ENCODE measurements around the gene ZNF677. TPM values are rescaled to one million over a fixed set of nuclear protein-coding genes. Genes with fewer than 3 reads are reported as not detected.

The ZNF677 gene
- total and polyA plus RNA-seq, 9 of the 15 experiments (the other 6 are each of a cell fraction or from before 2014, with no cell fraction given): 1.5 to 2.3 (median 1.8) TPM

DNA sequence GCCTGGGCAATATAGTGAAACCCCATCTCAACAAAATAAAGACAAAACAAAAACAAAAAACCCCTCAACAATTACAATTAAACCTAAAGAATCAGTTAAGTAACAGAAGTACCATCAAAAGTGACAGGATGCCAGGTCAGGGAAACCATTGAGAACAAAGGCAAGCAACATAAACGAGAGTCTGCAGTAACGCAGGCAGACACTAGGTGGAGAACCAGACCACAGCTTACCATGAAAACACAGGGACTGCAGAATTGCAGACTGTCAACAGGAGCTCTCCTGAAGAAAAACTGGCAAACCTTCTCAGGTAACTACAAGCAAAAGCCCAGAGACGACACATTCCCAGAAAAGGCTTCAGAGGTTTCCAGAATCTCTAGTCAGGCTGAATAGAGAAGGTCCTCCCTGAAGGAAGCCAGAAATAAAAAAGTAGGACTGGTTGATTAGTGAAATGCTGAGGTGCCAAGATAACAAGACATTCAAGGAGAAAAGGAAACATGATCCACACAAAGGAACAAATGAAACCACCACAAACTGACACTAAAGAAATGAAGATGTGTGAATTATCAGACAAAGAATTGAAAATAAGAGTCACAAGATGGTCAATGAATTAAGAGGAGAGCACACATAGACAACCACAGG, 59.3 kb downstream of the ZNF677 start:
- intact Hi-C loops (cut with micrococcal nuclease): no loop called here
- ATAC-seq (0 out of 3 replicates have a peak, but pooled peaks have one; percentile 38), DNase-seq (ENCODE audit: extremely low read depth in 1 of 4, low spot score in 3 of 4) (peak; percentile 56 to 72 (median 58)), FAIRE-seq (peak; percentile 94)
- H3K36me3 ChIP-seq (ENCODE audit: control insufficient read depth, insufficient read depth, low read length): peaks cover 8% of the 10 kb centered on the region; the same call in 2 of the 3 replicates
- H3K9ac ChIP-seq (ENCODE audit: insufficient read depth in 1 of 2, low read depth in 2 of 2, low read length in 2 of 2): no peak overlapping the region
- ChIA-PET POLR2A (no interaction called here), CTCF (ENCODE audit: low intra/inter-chr PET ratio) (interaction anchor here (0.6 to 1.6 kb wide), 2 partner anchors 551 to 1286 kb away, joined by 3 to 4 read pairs; no protein-coding TSS in a partner anchor)
- BruUV-seq (replicated peaks): no TSS peak
- no peaks in the 10 kb centered on the region for H3K9me1 ChIP-seq (ENCODE audit: control insufficient read depth, insufficient read depth, low read length)
- no peak overlapping the region for H3K4me2 ChIP-seq (ENCODE audit: insufficient read depth, low read length)
- in situ Hi-C loops (cut with MboI): loop anchor here (10.0 kb wide), 1 partner anchor 549 kb away; no protein-coding TSS in a partner anchor
- H4K20me1 ChIP-seq (replicated peaks; ENCODE audit: control insufficient read depth, insufficient read depth, low read length): no peaks in the 10 kb centered on the region
- peaks cover 0 to 15% of the 10 kb centered on the region in 2 experiments; a peak in 3 of 5 replicates for H3K4me1 ChIP-seq (replicated peaks in 1 of 2; ENCODE audit: control insufficient read depth in 2 of 2, insufficient read depth in 2 of 2, low read length in 2 of 2)
- no peak overlapping the region for H3K4me3 ChIP-seq
- 4% methylated on average over 3 of the region's 3 CpGs for WGBS (ENCODE audit: insufficient coverage, low coverage, missing lambda C conversion rate)
- no peak overlapping the region for H2AFZ ChIP-seq (ENCODE audit: low read depth, low read length)
- no peaks in the 10 kb centered on the region for H3K27me3 ChIP-seq (ENCODE audit: control insufficient read depth in 2 of 2, insufficient read depth in 2 of 2, low read length in 2 of 2)
- peaks cover 7% of the 10 kb centered on the region for H3K9me3 ChIP-seq (replicated peaks; ENCODE audit: control insufficient read depth, insufficient read depth, low read depth, low read length)
- H3K79me2 ChIP-seq (ENCODE audit: control insufficient read depth, insufficient read depth, low read length): peaks cover 3% of the 10 kb centered on the region; the same call in 1 of the 3 replicates
- H3K27ac ChIP-seq (ENCODE audit: extremely low read depth, low read depth, low read length): no peak overlapping the region
- TF ChIP-seq ZNF140 (CRISPR knock-in tag; IDR thresholded peaks at IDR 0.05) (no peak), JUND (IDR thresholded peaks at IDR 0.05; ENCODE audit: borderline replicate concordance, low read depth, low read length) (no peak), JUND (tag; IDR thresholded peaks at IDR 0.05; ENCODE audit: borderline replicate concordance, low read depth, low read length) (no peak), HDAC3 (IDR thresholded peaks at IDR 0.05; ENCODE audit: borderline replicate concordance, partially characterized antibody) (no peak), ZNF696 (CRISPR knock-in tag; conservative IDR thresholded peaks at IDR 0.05) (no peak), MAFF (IDR thresholded peaks at IDR 0.05; ENCODE audit: low read length) (no peak), U2AF1 (optimal IDR thresholded peaks at IDR 0.05; ENCODE audit: low read depth, low read length) (no peak), REST (IDR thresholded peaks at IDR 0.05; ENCODE audit: borderline replicate concordance) (peak; percentile 53), REST (CRISPR knock-in tag; IDR thresholded peaks at IDR 0.05; ENCODE audit: low read depth) (no peak), RAD21 (CRISPR knock-in tag; conservative IDR thresholded peaks at IDR 0.05 in 1 of 2, IDR thresholded peaks at IDR 0.05 in 1 of 2) (peak; percentile 60 to 80), EP400 (IDR thresholded peaks at IDR 0.05) (no peak)
- TF ChIP-seq, protein P1, sequence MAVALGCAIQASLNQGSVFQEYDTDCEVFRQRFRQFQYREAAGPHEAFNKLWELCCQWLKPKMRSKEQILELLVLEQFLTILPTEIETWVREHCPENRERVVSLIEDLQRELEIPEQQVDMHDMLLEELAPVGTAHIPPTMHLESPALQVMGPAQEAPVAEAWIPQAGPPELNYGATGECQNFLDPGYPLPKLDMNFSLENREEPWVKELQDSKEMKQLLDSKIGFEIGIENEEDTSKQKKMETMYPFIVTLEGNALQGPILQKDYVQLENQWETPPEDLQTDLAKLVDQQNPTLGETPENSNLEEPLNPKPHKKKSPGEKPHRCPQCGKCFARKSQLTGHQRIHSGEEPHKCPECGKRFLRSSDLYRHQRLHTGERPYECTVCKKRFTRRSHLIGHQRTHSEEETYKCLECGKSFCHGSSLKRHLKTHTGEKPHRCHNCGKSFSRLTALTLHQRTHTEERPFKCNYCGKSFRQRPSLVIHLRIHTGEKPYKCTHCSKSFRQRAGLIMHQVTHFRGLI (CRISPR knock-in tag; IDR thresholded peaks at IDR 0.05): no peak
